GM18502 (cell line): ENCODE measurements around the gene LTB4R.

Source experiments
- ATAC-seq: cut with Tn5 transposase; IDR thresholded peaks from one replicate; pipeline ENCODE4 v1.9.1; 2021; ENCODE audit warnings: mild to moderate bottlenecking; ENCODE audit not compliant: unreplicated experiment, poor library complexity

Gene LTB4R

GRCh38 chr14:24365600-24366412 lies 54.5 kb downstream of the LTB4R start:
- ATAC-seq, result peak; percentile 53

GRCh38 chr14:24366413-24366720 lies 55.1 kb downstream of the LTB4R start:
- no peak for ATAC-seq

- ATAC-seq, result peak; percentile 69
These were observed 55.6 kb downstream of the LTB4R start for GRCh38 chr14:24366721-24367513.
